Hematopoietic multipotent progenitor cell treated with erythropoietin and hydrocortisone succinate and interleukin-3 and kit ligand, for 15 days (in vitro differentiated cells): Measurements from ENCODE around the gene RAB4B.
"Not testable (repeated sequence)": the region's sequence is repeated elsewhere in the genome, so short reads cannot be mapped to it uniquely, and the experiment has no call there.

Experiments
- DNase-seq: peaks from one replicate; pipeline ENCODE4 v3.0.0-alpha.2; 2015; ENCODE audit warnings: low spot score

RAB4B gene

GRCh38 chr19:40777937-40778705 lies at the start of gene RAB4B:
RAB4B (plus strand) TSS chr19:40778247; CDS start chr19:40778376, 129 bp downstream.
- peak; percentile 100 for DNase-seq

- DNase-seq: not testable (repeated sequence)
Measured at GRCh38 chr19:40730065-40730464, 48.0 kb upstream of the RAB4B start.

GRCh38 chr19:40732304-40732703 lies 45.7 kb upstream of the RAB4B start:
- not testable (repeated sequence) for DNase-seq

GRCh38 chr19:40733149-40733548 lies 44.9 kb upstream of the RAB4B start:
- no peak for DNase-seq

- no peak for DNase-seq
Measured at GRCh38 chr19:40735013-40735771, 42.9 kb upstream of the RAB4B start.

- DNase-seq: no peak
Measured at GRCh38 chr19:40736661-40737060, 41.4 kb upstream of the RAB4B start.

GRCh38 chr19:40737102-40737644 lies 40.9 kb upstream of the RAB4B start:
- DNase-seq: no peak

- DNase-seq: no peak
Measured at GRCh38 chr19:40739030-40739839, 38.8 kb upstream of the RAB4B start.

GRCh38 chr19:40739871-40740703 lies 38.0 kb upstream of the RAB4B start:
- no peak for DNase-seq

- DNase-seq: no peak
Measured at GRCh38 chr19:40740747-40741146, 37.3 kb upstream of the RAB4B start.

GRCh38 chr19:40741527-40742390 lies 36.3 kb upstream of the RAB4B start:
- no peak for DNase-seq

- no peak for DNase-seq
Measured at GRCh38 chr19:40742477-40742876, 35.6 kb upstream of the RAB4B start.

- no peak for DNase-seq
Measured at GRCh38 chr19:40742886-40743285, 35.2 kb upstream of the RAB4B start.

GRCh38 chr19:40743926-40744325 lies 34.1 kb upstream of the RAB4B start:
- no peak for DNase-seq

GRCh38 chr19:40744554-40745401 lies 33.3 kb upstream of the RAB4B start:
- peak; percentile 23 for DNase-seq

GRCh38 chr19:40745402-40745780 lies 32.7 kb upstream of the RAB4B start:
- DNase-seq: no peak

- no peak for DNase-seq
Measured at GRCh38 chr19:40747536-40747935, 30.5 kb upstream of the RAB4B start.

GRCh38 chr19:40750058-40750873 lies 27.8 kb upstream of the RAB4B start, which contains the start of gene ACTMAP:
ACTMAP (minus strand) TSS chr19:40750477; CDS start chr19:40749803, 674 bp downstream.
- DNase-seq: peak; percentile 100
